ENCODE data around the gene HNRNPL. TPM values are rescaled to one million over a fixed set of nuclear protein-coding genes. Genes with fewer than 3 reads are reported as not detected.
"Not testable (repeated sequence)": the region's sequence is repeated elsewhere in the genome, so short reads cannot be mapped to it uniquely, and the experiment has no call there.

HNRNPL gene
- polyA plus RNA-seq, 3 donors = 51.9 to 234 (median 58.7) TPM

DNA sequence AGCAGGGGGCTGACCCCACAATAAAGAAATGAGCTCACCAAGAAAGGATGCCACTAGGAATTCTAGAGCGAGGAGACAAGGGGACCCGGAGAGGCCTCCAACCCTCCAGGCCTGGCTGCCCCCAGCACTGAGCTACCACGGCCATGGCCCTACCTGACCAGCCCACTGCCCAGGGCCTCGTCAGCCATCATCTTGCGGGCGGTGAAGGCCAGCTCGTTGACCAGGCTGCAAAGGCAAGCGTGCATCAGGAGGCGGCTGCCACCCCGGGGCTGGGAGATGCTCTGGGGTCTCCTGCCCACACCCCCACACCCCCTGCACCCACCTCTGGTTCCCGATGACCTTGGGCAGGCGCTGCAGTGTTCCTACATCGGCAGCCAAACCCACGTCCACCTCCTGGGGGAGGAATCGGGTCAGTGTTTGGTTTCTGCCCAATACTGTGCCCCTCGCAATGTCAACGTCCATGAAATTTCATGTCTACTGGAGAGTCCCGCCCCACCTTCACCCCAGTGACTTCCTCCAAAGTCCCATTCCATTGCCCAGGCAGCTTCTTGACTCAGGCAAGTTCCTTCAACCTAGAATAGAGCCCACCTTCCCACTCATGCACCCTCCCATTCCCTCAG, 33.5 kb downstream of the HNRNPL start:
- Histone ChIP-seq H3K27ac (ENCODE audit: low read depth in 1 of 2, low read length in 2 of 2) (no peak overlapping the region), H3K9ac (ENCODE audit: insufficient read depth, low read length, poor library complexity, severe bottlenecking) (no peak overlapping the region), H4K20me1 (ENCODE audit: insufficient read depth, low read length) (peaks cover 12% of the 10 kb centered on the region), H3K79me2 (ENCODE audit: insufficient read depth, low read length) (peaks cover 6% of the 10 kb centered on the region), H3K36me3 (replicated peaks in 1 of 2; ENCODE audit: control insufficient read depth in 1 of 2, insufficient read depth in 2 of 2, low read length in 2 of 2) (peaks cover 50 to 62% of the 10 kb centered on the region in 2 donors), H3K4me3 (replicated peaks in 1 of 3; ENCODE audit: low read depth in 2 of 3, low read length in 3 of 3) (no peak overlapping the region), H3K4me2 (replicated peaks; ENCODE audit: extremely low read depth, low read length, poor library complexity, severe bottlenecking) (no peak overlapping the region), H3K4me1 (ENCODE audit: control insufficient read depth in 1 of 2, insufficient read depth in 2 of 2, low read length in 2 of 2) (no peaks in the 10 kb centered on the region), H3K27me3 (ENCODE audit: control insufficient read depth in 2 of 2, insufficient read depth in 2 of 2, low read length in 2 of 2) (no peaks in the 10 kb centered on the region), H2AFZ (ENCODE audit: insufficient read depth, low read depth, low read length, poor library complexity, severe bottlenecking) (no peak overlapping the region), H3K9me3 (replicated peaks in 1 of 2; ENCODE audit: control insufficient read depth in 1 of 2, insufficient read depth in 1 of 2, low read length in 2 of 2) (no peaks in the 10 kb centered on the region)
- WGBS (ENCODE audit: insufficient coverage) = 98% methylated on average over 15 of the region's 18 CpGs
- intact Hi-C loops (cut with micrococcal nuclease) = no loop called here
- H3K9me3 Mint-ChIP-seq = no peaks in the 10 kb centered on the region
- no peaks in the 10 kb centered on the region for H3K4me1 Mint-ChIP-seq
- no peak overlapping the region for H3K4me3 Mint-ChIP-seq
- H3K27ac Mint-ChIP-seq = peak overlapping the region in 1 of 7 donors; percentile 19
- H3K36me3 Mint-ChIP-seq = peaks cover 48 to 66% of the 10 kb centered on the region in 2 donors
- no peak for DNase-seq
- peaks cover 0 to 2% (median 1%) of the 10 kb centered on the region in 3 donors for H3K27me3 Mint-ChIP-seq (ENCODE audit: low read depth in 3 of 3)
- TF ChIP-seq, protein P1, sequence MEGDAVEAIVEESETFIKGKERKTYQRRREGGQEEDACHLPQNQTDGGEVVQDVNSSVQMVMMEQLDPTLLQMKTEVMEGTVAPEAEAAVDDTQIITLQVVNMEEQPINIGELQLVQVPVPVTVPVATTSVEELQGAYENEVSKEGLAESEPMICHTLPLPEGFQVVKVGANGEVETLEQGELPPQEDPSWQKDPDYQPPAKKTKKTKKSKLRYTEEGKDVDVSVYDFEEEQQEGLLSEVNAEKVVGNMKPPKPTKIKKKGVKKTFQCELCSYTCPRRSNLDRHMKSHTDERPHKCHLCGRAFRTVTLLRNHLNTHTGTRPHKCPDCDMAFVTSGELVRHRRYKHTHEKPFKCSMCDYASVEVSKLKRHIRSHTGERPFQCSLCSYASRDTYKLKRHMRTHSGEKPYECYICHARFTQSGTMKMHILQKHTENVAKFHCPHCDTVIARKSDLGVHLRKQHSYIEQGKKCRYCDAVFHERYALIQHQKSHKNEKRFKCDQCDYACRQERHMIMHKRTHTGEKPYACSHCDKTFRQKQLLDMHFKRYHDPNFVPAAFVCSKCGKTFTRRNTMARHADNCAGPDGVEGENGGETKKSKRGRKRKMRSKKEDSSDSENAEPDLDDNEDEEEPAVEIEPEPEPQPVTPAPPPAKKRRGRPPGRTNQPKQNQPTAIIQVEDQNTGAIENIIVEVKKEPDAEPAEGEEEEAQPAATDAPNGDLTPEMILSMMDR (IDR thresholded peaks at IDR 0.05) = no peak

DNA sequence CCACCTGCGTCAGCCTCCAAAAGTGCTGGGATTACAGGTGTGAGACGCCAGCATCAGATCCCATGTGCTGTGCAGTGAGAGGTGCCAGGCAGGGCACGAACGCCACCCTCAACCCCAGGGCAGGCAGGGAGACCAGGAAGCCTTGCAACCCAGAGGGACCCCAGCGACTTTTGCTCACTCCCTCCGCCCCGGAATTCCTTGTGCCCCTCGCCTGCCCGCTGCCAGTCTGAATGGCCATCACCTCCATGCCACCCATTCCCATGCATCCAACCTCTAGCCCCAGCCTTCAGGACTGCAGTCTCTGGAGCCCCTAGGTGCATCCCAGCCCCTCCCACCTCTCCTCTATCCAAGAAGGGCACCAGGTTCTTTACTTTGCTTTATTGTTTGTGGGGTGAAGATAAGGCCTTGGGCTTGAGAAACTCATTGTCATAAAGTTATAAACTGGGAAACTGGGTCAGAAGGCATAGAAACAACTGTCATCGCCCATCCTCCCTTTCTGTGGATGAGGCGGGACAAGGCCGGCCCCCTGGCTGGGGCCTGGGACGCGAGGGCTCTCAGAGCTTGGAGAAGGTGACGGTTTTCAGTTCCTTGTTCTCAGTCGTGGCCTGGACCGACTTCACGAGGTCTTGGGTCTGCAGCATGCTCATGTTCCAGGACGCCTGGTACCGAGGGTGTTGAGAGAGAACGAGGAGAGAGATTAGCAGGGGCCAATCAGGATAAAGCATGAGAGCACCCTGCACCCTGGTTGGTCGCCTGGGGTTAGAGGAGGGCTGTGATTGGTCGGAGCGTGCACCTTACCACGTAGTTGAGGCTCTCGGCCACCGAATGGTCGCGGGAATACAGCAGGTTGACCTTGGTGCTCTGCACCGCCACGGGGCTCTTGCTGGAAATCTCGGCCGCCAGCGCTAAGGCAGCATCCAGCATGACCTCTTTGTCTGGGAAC, 34.5 kb downstream of the HNRNPL start:
- TF ChIP-seq, protein P1 (IDR thresholded peaks at IDR 0.05) = no peak
- H4K20me1 ChIP-seq (ENCODE audit: insufficient read depth, low read length) = peaks cover 4% of the 10 kb centered on the region
- H3K27ac ChIP-seq (ENCODE audit: low read depth in 1 of 2, low read length in 2 of 2) = no peak overlapping the region
- no peak overlapping the region for H2AFZ ChIP-seq (ENCODE audit: insufficient read depth, low read depth, low read length, poor library complexity, severe bottlenecking)
- Mint-ChIP-seq H3K9me3 (no peaks in the 10 kb centered on the region), H3K4me3 (no peak overlapping the region), H3K27me3 (ENCODE audit: low read depth in 3 of 3) (peaks cover 0 to 2% (median 1%) of the 10 kb centered on the region in 3 donors), H3K4me1 (no peaks in the 10 kb centered on the region), H3K36me3 (peaks cover 39 to 57% of the 10 kb centered on the region in 2 donors), H3K27ac (peak overlapping the region in 1 of 7 donors; percentile 57)
- H3K79me2 ChIP-seq (ENCODE audit: insufficient read depth, low read length) = peaks cover 6% of the 10 kb centered on the region
- H3K4me2 ChIP-seq (replicated peaks; ENCODE audit: extremely low read depth, low read length, poor library complexity, severe bottlenecking) = no peak overlapping the region
- intact Hi-C loops (cut with micrococcal nuclease) = no loop called here
- no peak overlapping the region for H3K9ac ChIP-seq (ENCODE audit: insufficient read depth, low read length, poor library complexity, severe bottlenecking)
- DNase-seq = no peak
- 94% methylated on average over 28 of the region's 34 CpGs for WGBS (ENCODE audit: insufficient coverage)
- H3K4me3 ChIP-seq (replicated peaks in 1 of 3; ENCODE audit: low read depth in 2 of 3, low read length in 3 of 3) = no peak overlapping the region
- peaks cover 42 to 53% of the 10 kb centered on the region in 2 donors for H3K36me3 ChIP-seq (replicated peaks in 1 of 2; ENCODE audit: control insufficient read depth in 1 of 2, insufficient read depth in 2 of 2, low read length in 2 of 2)
- H3K4me1 ChIP-seq (ENCODE audit: control insufficient read depth in 1 of 2, insufficient read depth in 2 of 2, low read length in 2 of 2) = no peaks in the 10 kb centered on the region
- no peaks in the 10 kb centered on the region for H3K27me3 ChIP-seq (ENCODE audit: control insufficient read depth in 2 of 2, insufficient read depth in 2 of 2, low read length in 2 of 2)
- H3K9me3 ChIP-seq (replicated peaks in 1 of 2; ENCODE audit: control insufficient read depth in 1 of 2, insufficient read depth in 1 of 2, low read length in 2 of 2) = no peaks in the 10 kb centered on the region

DNA sequence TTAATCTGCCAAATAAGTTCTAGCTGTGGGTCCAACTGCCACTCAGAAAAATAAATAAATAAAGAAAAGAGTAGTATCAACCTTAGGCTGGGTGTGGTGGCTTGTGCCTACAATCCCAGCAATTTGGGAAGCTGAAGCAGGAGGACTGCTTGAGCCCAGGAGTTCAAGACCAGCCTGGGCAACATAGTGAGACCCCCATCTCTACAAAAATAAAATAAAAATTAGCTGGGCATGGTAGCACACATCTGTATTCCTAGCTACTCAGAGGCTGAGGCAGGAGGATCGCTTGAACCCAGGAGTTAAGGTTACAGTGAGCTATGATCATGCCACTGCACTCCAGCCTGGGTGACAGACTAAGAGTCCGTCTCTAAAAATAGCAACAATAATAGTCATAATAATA, 35.9 kb downstream of the HNRNPL start:
- peaks cover 31 to 45% of the 10 kb centered on the region in 2 donors for H3K36me3 Mint-ChIP-seq
- no CpG with 5 or more reads among the region's 2 CpGs for WGBS (ENCODE audit: insufficient coverage)
- H3K4me1 Mint-ChIP-seq; H4K20me1 ChIP-seq (ENCODE audit: insufficient read depth, low read length); H3K9me3 ChIP-seq (replicated peaks in 1 of 2; ENCODE audit: control insufficient read depth in 1 of 2, insufficient read depth in 1 of 2, low read length in 2 of 2); H3K27me3 ChIP-seq (ENCODE audit: control insufficient read depth in 2 of 2, insufficient read depth in 2 of 2, low read length in 2 of 2); H3K27ac Mint-ChIP-seq; DNase-seq; H3K27ac ChIP-seq (ENCODE audit: low read depth in 1 of 2, low read length in 2 of 2); H3K4me3 ChIP-seq (replicated peaks in 1 of 3; ENCODE audit: low read depth in 2 of 3, low read length in 3 of 3); H3K79me2 ChIP-seq (ENCODE audit: insufficient read depth, low read length); H3K27me3 Mint-ChIP-seq (ENCODE audit: low read depth in 3 of 3); intact Hi-C loops (cut with micrococcal nuclease); H3K9me3 Mint-ChIP-seq; H2AFZ ChIP-seq (ENCODE audit: insufficient read depth, low read depth, low read length, poor library complexity, severe bottlenecking); H3K4me2 ChIP-seq (replicated peaks; ENCODE audit: extremely low read depth, low read length, poor library complexity, severe bottlenecking); H3K4me1 ChIP-seq (ENCODE audit: control insufficient read depth in 1 of 2, insufficient read depth in 2 of 2, low read length in 2 of 2); H3K9ac ChIP-seq (ENCODE audit: insufficient read depth, low read length, poor library complexity, severe bottlenecking); H3K4me3 Mint-ChIP-seq: not testable (repeated sequence)
- H3K36me3 ChIP-seq (replicated peaks in 1 of 2; ENCODE audit: control insufficient read depth in 1 of 2, insufficient read depth in 2 of 2, low read length in 2 of 2) = peaks cover 37 to 43% of the 10 kb centered on the region in 2 donors
